ENCODE measurements around the gene POFUT2. TPM values are rescaled to one million over a fixed set of nuclear protein-coding genes. Genes with fewer than 3 reads are reported as not detected.
A peak's percentile ranks its signal among the peaks of the same experiment; 100 is the strongest.

Gene POFUT2
- total RNA-seq, 4 donors from 2014 or later = 19.5 to 66.3 (median 35.1) TPM

GRCh38 chr21:45331531-45332147 is 43.9 kb upstream of the POFUT2 start:
- Histone ChIP-seq H3K4me3 (no peak overlapping the region), H3K9me3 (no peaks in the 10 kb centered on the region), H3K4me1 (peaks cover 0 to 29% (median 10%) of the 10 kb centered on the region in 4 donors), H3K27me3 (no peaks in the 10 kb centered on the region), H3K27ac (no peak overlapping the region), H3K36me3 (no peaks in the 10 kb centered on the region)
- DNase-seq (ENCODE audit: low spot score in 2 of 2) = no peak
- TF ChIP-seq CTCF (IDR thresholded peaks at IDR 0.05) = no peak
- TF ChIP-seq EP300 (IDR thresholded peaks at IDR 0.05) = no peak
- no peak for TF ChIP-seq POLR2A (IDR thresholded peaks at IDR 0.05)
- 47 to 50% methylated on average over 15 to 17 of the region's 17 CpGs for WGBS, 2 donors

GRCh38 chr21:45330851-45331261 is 43.2 kb upstream of the POFUT2 start:
- 92 to 93% methylated on average over 18 of the region's 18 CpGs for WGBS, 2 donors
- peaks cover 0 to 37% (median 12%) of the 10 kb centered on the region in 4 donors for H3K4me1 ChIP-seq
- no peaks in the 10 kb centered on the region for H3K9me3 ChIP-seq
- no peak overlapping the region for H3K27ac ChIP-seq
- no peak overlapping the region for H3K4me3 ChIP-seq
- no peaks in the 10 kb centered on the region for H3K36me3 ChIP-seq
- no peak for TF ChIP-seq EP300 (IDR thresholded peaks at IDR 0.05)
- TF ChIP-seq CTCF (IDR thresholded peaks at IDR 0.05) = no peak
- TF ChIP-seq POLR2A (IDR thresholded peaks at IDR 0.05) = no peak
- DNase-seq (ENCODE audit: low spot score in 2 of 2) = no peak
- no peaks in the 10 kb centered on the region for H3K27me3 ChIP-seq

- no peak for DNase-seq (ENCODE audit: low spot score in 2 of 2)
- Histone ChIP-seq H3K9me3 (no peaks in the 10 kb centered on the region), H3K4me3 (no peak overlapping the region), H3K27me3 (no peaks in the 10 kb centered on the region), H3K36me3 (no peaks in the 10 kb centered on the region), H3K27ac (peak overlapping the region in 2 of 4 donors; percentile 56 to 61), H3K4me1 (peaks cover 0 to 43% (median 15%) of the 10 kb centered on the region in 4 donors)
- 17 to 41% methylated on average over 7 to 12 of the region's 15 CpGs for WGBS, 2 donors
- TF ChIP-seq EP300 (IDR thresholded peaks at IDR 0.05) (no peak), CTCF (IDR thresholded peaks at IDR 0.05) (no peak), POLR2A (IDR thresholded peaks at IDR 0.05) (no peak)
These were observed 42.5 kb upstream of the POFUT2 start for GRCh38 chr21:45330075-45330781.

DNA sequence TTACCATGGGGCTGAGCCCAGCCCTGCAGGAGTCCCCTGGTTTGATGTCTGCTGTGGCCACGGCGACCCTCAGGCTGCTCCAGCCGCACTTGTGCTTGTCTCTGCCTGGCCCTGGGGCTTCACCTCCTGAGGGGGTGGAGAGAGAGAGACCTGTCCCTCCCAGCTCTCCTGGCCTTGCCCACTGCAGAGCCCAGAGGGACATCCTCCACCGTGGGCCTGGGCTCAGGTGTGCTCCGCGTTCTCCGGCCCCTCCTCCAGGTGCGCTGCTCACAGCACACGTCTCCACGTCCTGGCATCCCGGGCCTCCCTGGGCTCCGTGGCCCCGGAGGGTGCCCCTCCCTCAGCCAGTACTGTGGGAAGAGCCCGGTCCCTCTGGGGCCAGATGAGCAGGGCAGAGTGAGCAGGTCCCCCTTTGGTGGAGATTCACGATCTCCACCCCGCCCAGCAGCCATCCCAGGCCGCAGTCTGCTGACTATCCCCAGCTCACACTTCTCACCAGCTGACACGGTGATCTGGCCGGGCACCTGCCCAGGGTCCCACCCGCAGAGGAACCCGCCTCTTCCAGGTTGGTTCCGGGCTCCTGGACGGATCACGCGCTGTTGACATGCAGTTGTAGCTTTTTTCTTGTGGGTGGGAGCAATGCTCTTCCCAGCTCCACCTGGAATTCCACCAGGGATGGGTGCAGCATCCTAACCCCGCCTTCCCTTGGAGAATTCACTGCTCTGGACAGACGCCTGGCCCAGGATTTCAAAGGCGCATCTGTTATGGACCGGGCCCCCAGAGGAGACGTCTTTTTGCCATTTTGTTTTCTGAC is 41.8 kb upstream of the POFUT2 start:
- 79 to 85% methylated on average over 25 to 30 of the region's 30 CpGs for WGBS, 2 donors
- Histone ChIP-seq H3K36me3 (no peaks in the 10 kb centered on the region), H3K4me3 (no peak overlapping the region), H3K27ac (peak overlapping the region in 2 of 4 donors; percentile 56 to 61), H3K9me3 (no peaks in the 10 kb centered on the region), H3K4me1 (peaks cover 0 to 51% (median 19%) of the 10 kb centered on the region in 4 donors), H3K27me3 (no peaks in the 10 kb centered on the region)
- no peak for DNase-seq (ENCODE audit: low spot score in 2 of 2)
- no peak for TF ChIP-seq POLR2A (IDR thresholded peaks at IDR 0.05)
- TF ChIP-seq CTCF (IDR thresholded peaks at IDR 0.05) = no peak
